Liver (tissue), 9 donors: ENCODE measurements around the gene DMAC2. TPM values are rescaled to one million over a fixed set of nuclear protein-coding genes. Genes with fewer than 3 reads are reported as not detected.

ENCODE experiments used
- DNase-seq: peaks from one replicate; pipeline ENCODE4 v3.0.0-alpha.2; 2017; ENCODE audit warnings: low spot score
- H3K27ac ChIP-seq, 2 donors: one replicate each; pipeline ENCODE4 v1.7.0; 2013; ENCODE audit warnings: inconsistent platforms in 2 of 2, low read length in 2 of 2, control low read depth in 1 of 2, low read depth in 1 of 2, mild to moderate bottlenecking in 1 of 2
- H3K27me3 ChIP-seq, 4 donors: one replicate each; pipeline versions ENCODE4 v1.6.1 to v1.7.0; 2013; ENCODE audit warnings: low read length in 3 of 4, inconsistent platforms in 1 of 4, mild to moderate bottlenecking in 1 of 4, moderate library complexity in 1 of 4; ENCODE audit not compliant: control insufficient read depth in 4 of 4, insufficient read depth in 4 of 4
- H3K36me3 ChIP-seq, 4 donors: one replicate each; pipeline versions ENCODE4 v1.6.1 to v1.7.0; 2013; ENCODE audit warnings: low read length in 3 of 4, mild to moderate bottlenecking in 3 of 4, low read depth in 1 of 4, moderate library complexity in 1 of 4; ENCODE audit not compliant: control insufficient read depth in 4 of 4, insufficient read depth in 3 of 4
- H3K4me1 ChIP-seq, 4 donors: one replicate each; pipeline versions ENCODE4 v1.6.1 to v1.7.0; 2013; ENCODE audit warnings: low read length in 3 of 4, mild to moderate bottlenecking in 3 of 4, moderate library complexity in 1 of 4; ENCODE audit not compliant: control insufficient read depth in 4 of 4, insufficient read depth in 4 of 4
- H3K4me3 ChIP-seq, 3 donors: one replicate each; pipeline versions ENCODE4 v1.6.1 to v1.7.0; 2013; ENCODE audit warnings: low read length in 3 of 3, control low read depth in 1 of 3, low read depth in 1 of 3, mild to moderate bottlenecking in 1 of 3
- H3K9ac ChIP-seq, 2 donors: one replicate each; pipeline ENCODE4 v1.7.0; 2013; ENCODE audit warnings: low read length in 2 of 2, mild to moderate bottlenecking in 2 of 2, moderate library complexity in 2 of 2, control low read depth in 1 of 2, low read depth in 1 of 2
- H3K9me3 ChIP-seq, 4 donors: one replicate each; pipeline versions ENCODE4 v1.6.1 to v1.7.0; 2013; ENCODE audit warnings: low read length in 3 of 4; ENCODE audit not compliant: control insufficient read depth in 4 of 4
- ATF3 ChIP-seq: IDR thresholded peaks from 2 replicates; pipeline ENCODE4 v1.6.1; 2016; ENCODE audit warnings: antibody characterized with exemption
- CTCF ChIP-seq: fragments of 150-350 bp; IDR thresholded peaks from 2 replicates; pipeline ENCODE4 v1.5.1; 2017; ENCODE audit warnings: improper control_type of control experiment, low read depth, low read length; ENCODE audit not compliant: missing input control
- FOXA1 ChIP-seq: IDR thresholded peaks from 2 replicates; pipeline ENCODE4 v1.6.1; 2016; ENCODE audit warnings: antibody characterized with exemption
- FOXA2 ChIP-seq: IDR thresholded peaks from 2 replicates; pipeline ENCODE4 v1.6.1; 2016; ENCODE audit warnings: antibody characterized with exemption
- GABPA ChIP-seq, 2 donors: IDR thresholded peaks in 1 of 2; conservative IDR thresholded peaks in 1 of 2; 2 replicates each; pipeline ENCODE4 v1.6.1; 2016; ENCODE audit warnings: antibody characterized with exemption in 2 of 2, mild to moderate bottlenecking in 1 of 2, moderate library complexity in 1 of 2
- HNF4A ChIP-seq, 2 donors: conservative IDR thresholded peaks; 2 replicates each; pipeline ENCODE4 v1.6.1; 2016; ENCODE audit warnings: antibody characterized with exemption in 2 of 2, mild to moderate bottlenecking in 2 of 2
- HNF4G ChIP-seq: IDR thresholded peaks from 2 replicates; pipeline ENCODE4 v1.6.1; 2016; ENCODE audit warnings: antibody characterized with exemption
- JUND ChIP-seq, 2 donors: IDR thresholded peaks; 2 replicates each; pipeline ENCODE4 v1.6.1; 2016; ENCODE audit warnings: antibody characterized with exemption in 2 of 2
- MAX ChIP-seq: IDR thresholded peaks from 2 replicates; pipeline ENCODE4 v1.6.1; 2016; ENCODE audit warnings: antibody characterized with exemption
- NR2F2 ChIP-seq: IDR thresholded peaks from 2 replicates; pipeline ENCODE4 v1.6.1; 2016; ENCODE audit warnings: antibody characterized with exemption
- RAD21 ChIP-seq, 2 donors: IDR thresholded peaks; 2 replicates each; pipeline ENCODE4 v1.6.1; 2016; ENCODE audit warnings: antibody characterized with exemption in 2 of 2, mild to moderate bottlenecking in 2 of 2
- REST ChIP-seq: IDR thresholded peaks from 2 replicates; pipeline ENCODE4 v1.6.1; 2016; ENCODE audit warnings: antibody characterized with exemption, mild to moderate bottlenecking
- RXRA ChIP-seq, 2 donors: IDR thresholded peaks; 2 replicates each; pipeline ENCODE4 v1.6.1; 2017 to 2018; ENCODE audit warnings: antibody characterized with exemption in 2 of 2, mild to moderate bottlenecking in 1 of 2
- SP1 ChIP-seq: IDR thresholded peaks from 2 replicates; pipeline ENCODE4 v1.6.1; 2018; ENCODE audit warnings: antibody characterized with exemption, mild to moderate bottlenecking
- TAF1 ChIP-seq: conservative IDR thresholded peaks from 2 replicates; pipeline ENCODE4 v1.6.1; 2016; ENCODE audit warnings: antibody characterized with exemption, mild to moderate bottlenecking
- YY1 ChIP-seq: IDR thresholded peaks from 2 replicates; pipeline ENCODE4 v1.6.1; 2016; ENCODE audit warnings: antibody characterized with exemption, mild to moderate bottlenecking
- ZBTB33 ChIP-seq: IDR thresholded peaks from 2 replicates; pipeline ENCODE4 v1.6.1; 2016; ENCODE audit warnings: antibody characterized with exemption
- WGBS: extraction: QIAGEN DNeasy Blood & Tissue Kit; methylation state at CpG from one replicate; pipeline ENCODE4 v1.1.7; 2013; 5-methylcytosine and 5-hydroxymethylcytosine counted together
- polyA plus RNA-seq, 2 donors: library from polyadenylated mRNA; stranded (reverse) in 1 of 2; unstranded in 1 of 2; fragments of 200-250 nt in 1 of 2; fragments of >200 nt in 1 of 2; fragmentation: Nextera tagmentation in 1 of 2; extraction: Ambion mirVana in 1 of 2; gene quantifications; one replicate each; pipeline versions ENCODE4 v1.2.1 to v1.2.3, GENCODE V29; 2013 to 2015
- total RNA-seq, 2 donors: library from RNA; depleted of rRNA; stranded (reverse); fragments of >200 nt; gene quantifications; one replicate each; pipeline ENCODE4 v1.2.3, GENCODE V29; 2014
- donor health status: healthy.
- donor health status: healthy.
- donor health status: healthy.
- donor health status: healthy.
- donor health status: healthy.

The DMAC2 gene
- total and polyA plus RNA-seq, 4 donors: 17.1 to 28.8 (median 24.2) TPM

- Histone ChIP-seq H3K4me3 (no peak overlapping the region), H3K27ac (no peak overlapping the region), H3K4me1 (peaks cover 0 to 25% (median 14%) of the 10 kb centered on the region in 4 donors), H3K36me3 (peaks cover 0 to 16% (median 6%) of the 10 kb centered on the region in 4 donors), H3K9ac (no peak overlapping the region), H3K9me3 (no peaks in the 10 kb centered on the region), H3K27me3 (no peaks in the 10 kb centered on the region)
- TF ChIP-seq GABPA (IDR thresholded peaks at IDR 0.05 in 1 of 2, conservative IDR thresholded peaks at IDR 0.05 in 1 of 2) (no peak), HNF4A (conservative IDR thresholded peaks at IDR 0.05) (no peak), CTCF (no peak), RAD21 (IDR thresholded peaks at IDR 0.05) (no peak), REST (no peak), ATF3 (no peak), NR2F2 (no peak), YY1 (no peak), FOXA2 (no peak), FOXA1 (no peak), TAF1 (no peak), RXRA (IDR thresholded peaks at IDR 0.05) (no peak), MAX (no peak), JUND (IDR thresholded peaks at IDR 0.05) (no peak), ZBTB33 (no peak), HNF4G (no peak)
- no peak for DNase-seq
Observed at GRCh38 chr19:41436674-41436951, 3.1 kb downstream of the DMAC2 start.

GRCh38 chr19:41435936-41436673 lies 3.6 kb downstream of the DMAC2 start:
- DNase-seq: no peak
- 97% methylated on average over 19 of the region's 19 CpGs for WGBS
- no peaks in the 10 kb centered on the region for H3K27me3 ChIP-seq
- no peaks in the 10 kb centered on the region for H3K9me3 ChIP-seq
- no peak overlapping the region for H3K4me3 ChIP-seq
- H3K36me3 ChIP-seq: peaks cover 0 to 16% (median 6%) of the 10 kb centered on the region in 4 donors
- peaks cover 0 to 30% (median 19%) of the 10 kb centered on the region in 4 donors for H3K4me1 ChIP-seq
- no peak overlapping the region for H3K9ac ChIP-seq
- no peak overlapping the region for H3K27ac ChIP-seq
- TF ChIP-seq SP1 (no peak), JUND (IDR thresholded peaks at IDR 0.05) (no peak), MAX (no peak), YY1 (no peak), HNF4A (conservative IDR thresholded peaks at IDR 0.05) (no peak), REST (no peak), HNF4G (no peak), RXRA (IDR thresholded peaks at IDR 0.05) (no peak), FOXA2 (no peak), ATF3 (no peak)
